Activated T-cell treated with anti-CD3 and anti-CD28 coated beads for 24 hours (primary cell): Measurements from ENCODE around the gene SLC18A3.

Experiments used
- DNase-seq: peaks from one replicate; pipeline ENCODE4 v3.0.0-alpha.2; 2020; ENCODE audit warnings: low read depth

SLC18A3 gene

DNA sequence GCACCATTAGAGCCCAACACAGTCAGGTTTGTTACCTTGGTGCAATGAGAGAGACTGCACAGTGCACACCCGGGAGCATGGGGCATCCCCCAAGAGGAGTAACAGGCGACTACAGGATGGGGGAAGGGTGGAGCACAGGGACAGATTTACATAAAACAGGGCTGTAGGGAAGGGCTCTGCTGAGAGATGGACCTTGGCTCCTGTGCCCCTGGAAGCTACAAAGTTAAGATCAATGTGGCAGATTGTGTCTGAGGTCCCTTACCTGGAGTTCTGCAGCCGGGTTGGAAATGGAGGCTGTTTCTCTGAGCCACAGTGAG lies 13.7 kb upstream of the SLC18A3 start:
- DNase-seq, result no peak

DNA sequence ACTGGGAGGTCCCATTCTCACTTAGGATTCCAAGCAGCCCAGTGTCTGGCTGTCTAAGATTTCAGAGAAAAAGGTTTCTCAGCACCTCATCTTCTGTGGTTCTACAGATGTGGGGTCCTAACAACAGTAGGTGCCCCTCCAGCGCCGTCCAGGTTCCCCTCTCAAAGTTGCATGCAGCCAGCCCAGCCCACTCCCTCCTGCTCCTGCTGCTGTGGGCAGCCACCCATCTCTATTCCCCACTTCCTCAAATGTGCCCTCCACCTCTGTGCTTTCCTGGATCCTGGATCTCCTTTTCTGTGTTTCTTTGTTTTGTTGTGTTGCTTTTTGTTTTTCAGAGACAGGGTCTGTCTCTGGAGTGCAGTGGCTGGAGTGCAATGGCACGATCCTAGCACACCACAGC lies 13.3 kb upstream of the SLC18A3 start:
- no peak for DNase-seq

GRCh38 chr10:49597426-49598163 lies 12.5 kb upstream of the SLC18A3 start:
- DNase-seq, result no peak

GRCh38 chr10:49598164-49598856 lies 11.8 kb upstream of the SLC18A3 start:
- no peak for DNase-seq

DNA sequence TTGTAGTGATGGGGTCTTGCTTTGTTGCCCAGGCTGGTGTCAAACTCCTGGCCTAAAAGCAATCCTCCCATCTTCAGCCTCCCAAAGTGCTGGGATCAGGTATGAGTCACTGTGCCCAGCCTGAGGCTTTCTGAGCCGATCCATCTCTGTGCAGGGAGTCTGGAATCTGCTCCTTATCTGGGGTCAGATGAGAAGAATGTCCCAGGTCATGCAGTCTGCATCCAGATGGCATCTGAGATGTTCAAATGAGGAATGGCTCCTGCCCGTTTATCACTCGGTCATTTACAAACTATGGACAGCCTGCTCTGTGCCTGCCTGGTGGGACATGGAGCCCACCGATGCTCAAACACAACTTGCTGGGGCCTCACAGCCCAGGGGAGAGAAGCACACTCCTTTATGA lies 11.1 kb upstream of the SLC18A3 start:
- no peak for DNase-seq

- no peak for DNase-seq
Observed at GRCh38 chr10:49599546-49599945, 10.6 kb upstream of the SLC18A3 start.

DNA sequence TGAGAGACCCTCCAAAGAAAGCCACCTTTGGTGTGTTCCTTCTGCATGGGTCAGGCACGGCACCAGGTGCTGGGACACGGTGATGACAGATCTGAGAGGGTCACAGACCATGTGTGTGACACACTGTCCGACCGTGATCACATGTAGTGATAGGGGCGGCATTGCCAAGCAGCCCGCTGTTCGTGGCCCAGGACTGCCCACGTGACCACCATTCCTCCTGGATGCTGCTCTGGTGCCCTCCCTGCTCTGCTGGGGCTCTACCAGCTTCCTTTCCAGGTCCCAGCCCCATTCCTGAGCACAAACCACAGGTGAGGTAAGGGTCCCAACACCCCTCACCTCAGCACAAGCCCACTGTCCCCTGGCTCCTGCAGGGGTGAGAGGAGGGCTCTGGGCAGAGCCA lies 10.1 kb upstream of the SLC18A3 start:
- DNase-seq, result no peak

- DNase-seq, result no peak
Observed at GRCh38 chr10:49600781-49601400, 9.2 kb upstream of the SLC18A3 start.

DNA sequence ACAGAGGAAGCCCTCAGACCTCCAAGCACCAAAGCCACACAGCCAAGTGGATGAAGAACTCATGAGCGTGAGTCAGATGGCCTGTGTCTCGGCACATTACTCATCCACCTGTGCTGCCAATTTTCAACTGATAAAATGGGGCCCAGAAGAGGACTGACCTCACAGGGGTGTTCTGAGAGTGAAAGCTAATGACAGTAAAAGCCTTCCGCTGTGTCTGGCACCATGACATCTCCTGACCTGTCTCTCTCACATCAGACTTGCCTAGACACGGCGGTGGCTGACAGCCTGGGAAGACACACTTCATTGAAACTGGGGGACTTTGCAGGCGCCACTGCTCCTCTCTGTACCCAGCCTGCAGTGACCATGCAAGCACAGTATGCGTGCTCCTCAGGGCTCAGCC lies 8.3 kb upstream of the SLC18A3 start:
- no peak for DNase-seq

DNA sequence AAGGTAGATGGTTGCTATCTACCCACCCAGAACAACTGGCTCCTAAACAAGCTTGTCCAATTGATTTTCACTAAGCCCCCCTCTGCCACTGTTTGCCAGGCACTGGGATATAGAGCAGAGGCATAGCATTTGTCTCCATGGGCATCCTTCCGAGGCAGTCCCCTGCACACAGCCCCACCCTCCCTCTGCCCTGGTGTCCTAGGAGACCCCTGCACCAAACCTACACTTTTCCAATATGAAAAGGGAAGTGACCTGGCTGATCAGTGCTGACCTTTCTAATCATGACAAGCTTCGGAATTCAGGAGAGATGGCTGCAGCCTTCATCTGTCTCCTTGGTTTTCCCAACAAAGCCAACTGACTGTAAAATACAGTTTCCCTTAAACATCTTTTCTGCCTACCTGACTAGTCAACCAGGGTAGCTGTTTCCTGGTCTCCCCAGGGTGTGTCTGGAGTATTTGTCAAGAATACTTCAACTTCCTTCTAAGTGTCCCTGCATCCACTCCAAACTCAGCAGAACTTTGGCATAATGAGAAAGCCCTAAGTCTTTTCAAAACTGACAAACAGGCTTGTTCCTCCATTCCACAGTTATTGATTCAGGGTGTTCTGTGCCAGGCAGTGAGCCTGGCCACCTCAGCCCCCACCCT lies 7.6 kb upstream of the SLC18A3 start:
- DNase-seq, result no peak

DNA sequence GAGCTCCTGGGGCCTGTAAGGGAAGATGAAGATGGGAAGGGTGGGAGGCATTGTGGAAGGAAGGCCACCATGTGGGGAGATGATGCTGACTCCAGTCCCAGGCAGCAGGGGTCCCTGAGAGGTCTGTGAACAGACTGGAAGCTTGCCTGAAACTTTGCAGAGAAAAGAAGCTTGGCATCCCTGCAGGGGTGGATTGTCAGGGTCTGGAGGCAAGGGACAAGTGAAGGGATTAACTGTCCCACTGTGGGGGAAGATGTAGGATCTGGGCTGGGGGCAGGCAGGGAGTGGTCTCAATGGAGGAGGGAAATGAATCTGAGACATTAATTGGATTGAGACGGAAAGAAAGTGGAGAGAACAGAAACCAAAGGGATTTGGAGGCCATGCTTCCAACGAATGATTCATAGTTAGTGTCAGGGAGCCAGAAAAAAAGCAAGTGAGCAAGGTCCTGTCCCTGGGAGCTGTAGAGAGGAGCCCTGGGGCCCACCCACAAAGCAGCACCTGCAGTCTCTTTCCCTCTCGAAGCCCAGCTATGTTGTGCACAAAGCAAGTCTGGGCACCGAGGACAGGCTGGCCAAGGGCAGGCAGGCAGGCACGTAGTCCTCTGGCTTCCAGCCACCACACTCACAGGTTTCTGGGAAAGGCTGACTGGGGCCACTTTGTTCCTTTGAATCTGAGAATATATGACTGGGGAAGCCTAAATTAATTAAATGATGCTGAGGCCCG lies 4.7 kb upstream of the SLC18A3 start:
- no peak for DNase-seq

DNA sequence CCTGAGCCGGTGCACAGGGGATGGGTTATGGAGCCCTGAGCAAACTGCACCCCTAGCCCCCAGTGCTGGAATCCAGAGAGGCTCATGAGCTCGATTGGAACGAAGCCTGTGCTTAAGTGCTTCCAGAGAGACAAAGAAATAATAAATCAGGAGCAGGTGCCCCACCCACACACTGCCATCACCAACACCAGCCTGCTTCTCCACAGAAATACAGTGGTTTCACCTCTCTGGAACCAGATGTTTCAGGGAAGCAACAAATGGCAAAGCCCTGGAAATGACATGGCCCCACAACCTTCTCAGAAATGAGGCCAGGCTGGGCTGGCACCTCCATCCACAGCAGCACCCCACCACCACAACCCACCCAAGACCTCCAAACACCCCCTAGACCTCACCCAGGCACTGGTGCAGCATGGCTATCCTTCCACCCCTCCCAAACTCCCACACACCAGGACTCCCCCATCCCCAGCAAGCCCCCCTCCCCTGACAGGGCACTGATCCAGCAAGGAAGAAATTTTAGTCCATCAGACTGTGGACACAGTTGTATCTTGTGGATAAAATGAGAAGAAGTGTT lies 4.1 kb upstream of the SLC18A3 start:
- DNase-seq, result no peak

DNA sequence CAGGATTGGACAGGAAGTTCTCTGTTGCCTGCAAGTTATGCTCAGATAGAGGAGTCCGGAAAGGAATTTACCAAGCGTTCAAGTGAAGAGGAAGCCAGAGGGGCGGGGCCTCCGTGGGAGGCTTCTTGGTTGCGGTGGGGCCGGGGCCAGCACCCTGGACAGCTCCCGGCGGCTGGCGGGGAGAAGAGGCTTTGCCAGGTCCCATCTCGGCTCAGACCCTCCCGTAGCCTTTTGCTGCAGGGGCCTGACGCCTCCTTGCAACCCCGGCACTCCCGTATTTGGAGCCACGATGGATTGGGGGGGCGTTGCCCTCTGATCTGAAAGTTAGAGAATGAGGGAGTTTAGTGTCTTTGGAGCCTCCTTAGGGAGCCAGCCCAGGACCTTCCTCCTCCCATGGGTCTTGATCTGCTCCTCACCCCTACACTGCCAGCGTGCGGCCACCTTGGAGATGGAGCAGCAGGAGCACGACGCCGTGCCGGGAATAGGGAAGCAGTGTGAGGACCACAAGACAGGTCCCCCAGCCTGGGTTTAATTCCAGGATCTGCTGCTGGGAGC lies 3.1 kb upstream of the SLC18A3 start:
- peak; percentile 37 for DNase-seq

- no peak for DNase-seq
Observed at GRCh38 chr10:49608166-49609005, 1.7 kb upstream of the SLC18A3 start.

DNA sequence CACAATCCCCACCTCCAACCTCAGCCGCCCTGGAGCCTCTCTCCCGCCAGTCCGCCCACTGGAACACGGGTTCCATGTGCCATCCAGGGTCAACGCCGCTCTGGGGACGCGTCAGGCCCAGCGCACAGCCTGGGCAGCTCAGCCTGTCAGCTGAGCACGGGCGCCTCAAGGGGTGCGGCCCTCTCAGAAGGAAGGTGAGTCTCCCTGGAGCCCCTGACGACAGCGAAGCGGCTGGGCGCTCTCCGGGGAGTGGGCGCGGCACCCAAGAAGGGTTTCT lies 1.2 kb upstream of the SLC18A3 start:
- no peak for DNase-seq

DNA sequence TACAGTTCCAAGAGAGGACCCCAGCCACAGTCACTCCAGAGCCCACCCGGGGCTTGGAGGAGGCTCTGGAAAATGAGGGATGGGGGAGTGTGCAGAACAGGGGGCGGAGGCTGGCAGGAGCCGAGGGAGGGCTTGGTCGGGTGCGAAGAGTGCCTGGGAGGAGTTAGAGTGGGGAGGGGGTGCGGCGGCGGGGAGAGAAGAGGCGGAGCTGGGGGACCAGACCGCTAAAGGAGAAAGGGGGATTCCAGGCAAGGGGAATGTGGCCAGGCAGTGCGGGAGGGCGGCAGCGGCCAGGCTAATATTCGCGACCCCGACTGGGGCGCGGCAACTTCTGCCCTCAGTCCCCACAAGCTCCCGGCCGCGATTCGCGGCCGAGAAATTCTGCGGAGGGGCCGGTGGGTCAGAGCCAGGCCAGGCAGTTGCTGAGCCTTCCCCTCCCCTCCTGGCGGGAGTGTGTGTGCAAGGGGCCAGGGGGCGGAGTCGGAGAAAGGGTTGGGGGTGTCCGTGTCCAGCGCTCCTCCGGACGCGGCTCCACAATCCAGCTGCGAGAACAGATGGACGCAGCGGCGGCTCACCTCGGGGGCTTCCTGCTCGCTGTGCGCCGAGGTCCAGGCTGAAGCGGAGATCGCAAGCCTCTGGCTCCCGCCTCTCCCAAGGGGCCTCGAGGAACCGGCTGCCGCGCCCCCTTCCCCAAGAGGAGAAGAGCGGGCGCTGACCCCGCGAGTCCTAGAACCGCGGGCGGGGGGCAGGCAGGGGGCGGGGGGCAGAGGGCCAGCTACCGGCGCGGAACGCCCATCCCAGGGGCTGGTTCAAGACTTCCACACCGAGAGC lies 612 bp upstream of the SLC18A3 start:
- DNase-seq, result no peak

GRCh38 chr10:49610458-49611165 lies 502 bp downstream of the SLC18A3 start:
- DNase-seq, result no peak

- DNase-seq, result no peak
Observed at GRCh38 chr10:49611166-49611815, 1.2 kb downstream of the SLC18A3 start.
